Right kidney (tissue), 9 donors: ENCODE data around the gene SPINK6.

Source experiments
- DNase-seq: peaks from one replicate; pipeline ENCODE4 v3.0.0-alpha.2; 2016
- long read RNA-seq, 8 donors: transcript quantifications; one replicate each; lab custom pipeline, GENCODE V29; 2026

The SPINK6 gene
- long read RNA-seq, donor 1 = 0 reads
- long read RNA-seq, donor 2 = 0 reads
- long read RNA-seq, donor 3 = 0 reads
- long read RNA-seq, donor 4 = 0 reads
- long read RNA-seq, donor 5 = 0 reads
- long read RNA-seq, donor 6 = 0 reads
- long read RNA-seq, donor 7 = 0 reads
- long read RNA-seq, donor 8 = 0 reads

DNA sequence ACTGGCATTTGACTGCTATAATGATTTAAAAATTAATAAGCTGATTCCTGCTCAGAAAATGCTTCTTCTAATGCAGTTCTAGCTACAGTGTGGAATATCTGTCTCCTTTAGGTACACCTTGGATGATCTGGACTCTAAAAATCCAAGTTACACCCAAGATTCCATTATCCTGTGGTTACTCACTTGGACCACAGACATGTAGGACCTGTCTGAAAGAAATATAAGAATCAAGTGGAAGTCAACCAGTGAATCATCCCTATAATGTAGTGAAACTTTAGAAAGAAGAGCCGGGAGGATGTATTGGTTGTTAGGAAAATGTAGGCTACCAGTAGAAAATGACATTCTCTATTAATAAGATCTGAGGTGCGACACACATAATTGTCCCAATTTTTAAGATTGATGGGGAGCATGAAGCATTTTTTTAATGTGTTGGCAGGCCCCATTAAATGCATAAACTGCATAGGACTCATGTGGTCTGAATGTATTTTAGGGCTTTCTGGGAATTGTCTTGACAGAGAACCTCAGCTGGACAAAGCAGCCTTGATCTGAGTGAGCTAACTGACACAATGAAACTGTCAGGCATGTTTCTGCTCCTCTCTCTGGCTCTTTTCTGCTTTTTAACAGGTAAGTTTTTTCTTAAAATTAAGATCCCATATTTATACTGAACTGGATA lies at the start of gene SPINK6:
TSS of gene SPINK6 (plus strand) at position 512 of the 673 bp plus-strand sequence. CDS start at position 567, 55 bp downstream.
- DNase-seq = no peak

GRCh38 chr5:148156609-148157008 lies 46.2 kb upstream of the SPINK6 start:
- DNase-seq = no peak

GRCh38 chr5:148162038-148162437 lies 40.8 kb upstream of the SPINK6 start:
- no peak for DNase-seq

DNA sequence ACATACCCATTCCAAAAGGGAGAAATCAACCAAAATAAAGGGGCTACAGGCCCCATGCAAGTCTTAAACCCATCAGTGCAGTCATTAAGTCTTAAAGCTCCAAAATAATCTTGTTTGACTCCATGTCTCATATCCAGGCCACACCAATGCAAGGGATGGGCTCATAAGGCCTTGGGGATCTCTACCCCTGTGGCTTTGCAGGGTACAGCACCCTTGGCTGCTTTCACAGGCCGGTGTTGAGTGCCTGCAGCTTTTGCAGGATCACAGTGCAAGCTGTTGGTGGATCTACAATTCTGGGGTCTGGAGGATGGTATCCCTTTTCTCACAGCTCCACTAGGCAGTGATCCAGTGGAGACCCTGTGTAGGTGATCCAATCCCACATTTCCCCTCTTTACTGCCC lies 39.5 kb upstream of the SPINK6 start:
- DNase-seq = no peak

DNA sequence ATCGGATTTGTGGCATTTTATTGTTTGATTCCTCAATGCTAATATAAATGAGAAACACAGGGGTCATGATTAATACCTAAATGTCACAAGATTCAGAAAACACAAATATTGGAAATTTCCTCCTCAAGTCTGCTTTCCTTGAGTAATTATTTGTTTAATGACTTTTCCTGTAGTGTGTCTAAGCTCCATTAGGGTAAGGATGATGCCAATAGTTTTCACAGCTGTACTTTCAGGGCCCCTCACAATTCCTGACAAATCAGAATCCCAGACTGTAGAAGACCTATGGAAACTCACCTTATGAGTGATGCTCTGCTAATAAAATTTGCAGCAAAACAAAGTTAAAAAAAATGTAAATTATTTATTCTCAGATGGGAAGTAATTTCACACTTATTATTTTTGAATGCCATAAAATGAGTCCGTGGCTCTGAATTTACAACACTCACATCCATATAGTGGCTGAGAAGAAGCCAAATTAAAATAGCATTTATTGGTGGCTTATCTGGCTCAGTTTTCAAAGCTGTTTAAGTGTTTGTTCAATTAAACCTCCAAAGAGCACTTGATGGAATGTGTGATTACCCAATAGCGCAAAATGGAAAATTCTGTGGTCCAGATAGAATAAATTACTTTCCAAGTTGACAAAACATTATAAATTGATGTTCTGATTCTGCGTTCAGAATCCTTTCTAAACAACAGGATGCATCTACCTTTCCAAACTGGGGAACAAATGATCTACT lies 36.1 kb upstream of the SPINK6 start:
- no peak for DNase-seq

GRCh38 chr5:148168246-148168645 lies 34.6 kb upstream of the SPINK6 start, which contains the start of gene SPINK14:
Gene SPINK14, plus strand, starts transcription at chr5:148168546. Its CDS starts 1,187 bp downstream, at chr5:148169733.
- no peak for DNase-seq

DNA sequence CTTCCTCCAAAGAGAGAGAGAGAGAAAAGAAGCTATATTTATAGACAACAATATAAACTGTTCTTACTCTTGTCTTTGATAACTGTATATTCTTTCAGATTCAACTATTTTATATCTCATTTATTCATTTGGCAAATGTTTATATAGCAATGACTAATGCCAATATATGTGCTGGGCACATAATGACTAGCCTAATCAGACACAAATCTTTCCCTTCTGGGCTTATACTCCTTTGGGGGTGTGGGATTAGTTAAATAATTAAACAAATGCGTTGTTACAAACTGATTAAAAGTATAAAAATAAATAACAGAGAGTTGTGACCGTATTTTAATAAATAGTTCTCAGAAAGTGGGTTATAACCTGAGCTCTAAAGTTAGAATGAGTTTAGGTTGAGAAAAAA lies 30.5 kb upstream of the SPINK6 start:
- DNase-seq = no peak

DNA sequence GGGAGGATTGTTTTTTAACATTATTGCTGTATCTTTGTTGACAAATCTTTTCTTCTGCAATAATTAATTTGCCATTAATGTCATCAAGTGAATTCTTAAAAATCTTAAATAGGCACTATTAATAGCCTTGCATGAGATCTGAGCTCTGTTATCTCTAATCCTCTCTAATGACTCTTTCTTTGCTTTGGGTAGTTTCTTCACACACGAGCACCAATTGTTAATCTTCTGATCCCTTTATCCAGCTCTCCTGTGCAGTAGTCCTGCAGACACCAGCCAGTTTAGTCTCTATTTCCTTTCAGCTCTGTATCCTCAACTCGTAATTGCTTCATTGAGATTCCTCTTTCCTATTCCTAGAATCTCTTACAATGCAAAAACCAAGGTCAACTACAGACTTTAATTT lies 26.4 kb upstream of the SPINK6 start:
- no peak for DNase-seq

DNA sequence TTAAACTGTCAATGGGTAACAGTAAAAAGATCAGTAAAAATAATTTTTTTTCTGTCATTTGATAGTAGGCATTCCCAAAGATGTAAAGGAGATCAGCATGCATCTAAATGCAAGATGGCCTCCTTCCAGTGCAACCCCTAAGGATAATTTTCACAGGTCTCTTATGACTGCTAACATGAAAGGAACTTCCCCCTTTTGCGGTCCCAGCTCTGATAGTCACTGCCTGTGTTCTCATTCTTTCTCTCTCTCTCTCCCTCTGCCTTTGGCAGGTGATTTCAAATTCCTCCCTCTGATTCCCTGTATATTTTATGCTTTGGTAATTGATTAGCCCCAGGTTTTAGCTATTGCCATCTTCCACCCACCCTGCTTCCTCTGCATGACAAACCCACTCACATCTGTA lies 25.6 kb upstream of the SPINK6 start:
- no peak for DNase-seq

GRCh38 chr5:148179234-148179824 lies 23.5 kb upstream of the SPINK6 start:
- DNase-seq = no peak

DNA sequence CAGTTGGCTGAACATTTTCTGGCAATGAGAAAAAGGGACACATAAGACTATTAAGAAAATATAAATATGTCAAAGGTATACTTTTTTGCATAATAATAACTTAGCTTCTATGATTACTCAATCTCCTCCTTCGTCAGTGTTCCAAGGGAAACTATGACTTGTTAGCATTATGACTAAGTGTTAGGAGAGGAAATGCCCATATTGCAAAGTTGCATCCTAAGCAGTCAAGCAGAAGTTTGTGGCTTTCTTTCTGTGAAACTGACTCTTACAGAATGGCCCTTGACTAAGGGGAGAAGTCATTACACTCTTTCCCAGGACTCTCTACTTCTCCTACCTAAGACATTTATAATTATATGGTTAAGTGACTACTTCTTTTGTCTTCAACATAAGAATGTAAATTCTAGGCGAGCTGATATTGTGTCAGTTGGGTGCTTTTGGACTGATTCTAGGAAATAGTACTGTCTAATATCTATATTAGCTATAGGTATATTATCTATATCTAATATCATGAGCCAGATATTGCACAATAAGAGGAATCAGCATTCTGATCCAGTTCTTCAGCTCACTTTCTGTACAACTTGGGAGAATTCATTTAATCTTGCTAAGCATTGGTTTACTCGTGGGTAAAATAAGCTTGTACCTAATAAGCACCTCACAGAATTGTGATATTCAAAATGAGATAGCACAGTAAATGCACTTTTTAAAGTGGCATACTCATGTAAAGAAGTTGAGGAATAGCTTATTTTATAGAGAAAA lies 16.4 kb upstream of the SPINK6 start:
- no peak for DNase-seq

DNA sequence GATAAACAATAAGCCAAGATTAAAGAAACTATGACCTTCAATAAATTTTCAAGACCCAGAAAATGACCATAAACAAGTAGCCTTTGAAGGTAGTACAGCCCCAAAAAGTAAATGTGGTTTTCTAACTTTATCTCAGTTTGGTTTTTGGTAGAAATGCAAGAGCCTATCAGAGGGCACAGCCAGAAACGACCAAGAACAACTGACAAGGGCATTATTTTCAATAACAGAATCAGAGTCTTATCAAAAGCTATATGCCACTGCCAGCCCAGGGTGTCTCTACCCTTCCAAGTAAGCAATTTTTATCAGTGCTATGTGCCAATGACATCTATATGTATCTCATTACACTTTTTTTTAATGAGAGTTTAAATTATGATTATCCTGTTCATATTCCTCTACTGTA lies 11.8 kb upstream of the SPINK6 start:
- no peak for DNase-seq

DNA sequence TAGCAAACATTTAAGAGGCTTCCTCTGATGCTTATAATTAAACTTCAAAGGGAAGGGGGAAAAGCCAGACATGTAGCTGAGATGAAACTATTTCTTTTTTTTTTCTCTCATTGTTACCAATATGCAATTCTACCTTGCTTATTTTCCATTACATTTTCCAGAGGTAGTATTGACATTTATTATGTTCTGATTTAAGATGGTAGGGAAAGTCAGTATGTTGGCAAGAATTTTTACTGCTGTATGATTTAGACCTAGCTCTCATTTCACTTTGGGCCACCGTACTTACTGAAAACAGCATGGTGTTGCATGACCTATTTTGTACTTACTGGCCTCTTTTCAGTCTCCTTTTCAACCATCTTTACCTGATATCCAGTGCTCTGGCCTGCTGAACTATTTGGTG lies 9.6 kb upstream of the SPINK6 start:
- DNase-seq = no peak

GRCh38 chr5:148201151-148201550 lies 1.7 kb upstream of the SPINK6 start:
- no peak for DNase-seq

DNA sequence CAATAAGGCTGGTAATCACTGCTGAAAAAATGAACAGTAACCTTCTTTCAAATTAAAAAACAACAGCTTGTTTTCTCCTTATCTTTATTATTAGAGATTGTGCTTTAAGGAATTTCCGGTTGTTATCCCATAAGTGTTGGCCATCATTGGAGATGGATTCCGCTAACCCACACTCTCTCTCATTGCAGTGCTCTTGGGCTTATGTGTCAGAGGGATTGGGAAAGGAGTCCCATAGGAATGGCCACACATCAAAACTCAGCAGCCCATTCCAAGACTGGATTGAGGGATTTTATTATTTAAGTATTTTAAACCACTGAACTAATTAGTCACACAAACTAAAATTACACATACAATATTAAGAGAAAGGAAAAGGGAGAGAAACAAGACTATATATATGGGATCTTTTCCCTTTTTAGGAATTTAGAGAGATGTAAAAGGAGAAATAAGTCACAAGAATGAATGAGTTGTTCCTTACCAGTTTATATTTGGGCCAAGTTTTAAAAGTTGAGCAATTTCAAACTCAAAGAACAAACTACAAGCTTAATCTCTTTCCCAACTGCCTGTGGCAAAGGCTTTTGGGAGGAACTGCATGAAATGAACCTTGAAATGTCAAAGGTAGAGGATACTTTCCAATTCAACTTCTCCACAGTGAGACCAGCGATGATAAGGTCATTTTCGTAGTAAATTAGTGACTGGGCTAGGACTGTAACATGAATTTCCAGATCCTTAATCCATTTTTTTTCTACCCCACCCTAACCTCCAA lies 2.4 kb downstream of the SPINK6 start:
- DNase-seq = no peak

DNA sequence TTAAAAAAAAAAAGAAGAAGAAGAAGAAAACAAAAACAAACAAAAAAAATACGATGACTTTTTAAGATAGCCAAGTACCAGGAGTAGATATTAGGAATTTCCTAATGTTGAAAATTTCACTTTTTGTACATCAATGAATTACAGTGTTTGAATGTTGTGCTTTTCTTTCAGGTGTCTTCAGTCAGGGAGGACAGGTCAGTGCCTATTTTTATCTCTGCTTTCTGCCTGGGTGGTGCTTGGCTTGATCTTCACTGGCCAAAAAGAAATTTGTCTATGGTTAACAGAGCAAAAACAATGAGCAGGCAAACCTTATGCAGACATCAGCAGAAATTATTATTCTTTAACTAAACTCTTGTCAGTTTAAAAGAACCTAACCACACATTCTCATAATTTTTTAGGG lies 3.0 kb downstream of the SPINK6 start:
- DNase-seq = no peak

- DNase-seq = no peak
Observed at GRCh38 chr5:148206620-148207019, 3.8 kb downstream of the SPINK6 start.

- DNase-seq = no peak
Observed at GRCh38 chr5:148208226-148208625, 5.4 kb downstream of the SPINK6 start.

DNA sequence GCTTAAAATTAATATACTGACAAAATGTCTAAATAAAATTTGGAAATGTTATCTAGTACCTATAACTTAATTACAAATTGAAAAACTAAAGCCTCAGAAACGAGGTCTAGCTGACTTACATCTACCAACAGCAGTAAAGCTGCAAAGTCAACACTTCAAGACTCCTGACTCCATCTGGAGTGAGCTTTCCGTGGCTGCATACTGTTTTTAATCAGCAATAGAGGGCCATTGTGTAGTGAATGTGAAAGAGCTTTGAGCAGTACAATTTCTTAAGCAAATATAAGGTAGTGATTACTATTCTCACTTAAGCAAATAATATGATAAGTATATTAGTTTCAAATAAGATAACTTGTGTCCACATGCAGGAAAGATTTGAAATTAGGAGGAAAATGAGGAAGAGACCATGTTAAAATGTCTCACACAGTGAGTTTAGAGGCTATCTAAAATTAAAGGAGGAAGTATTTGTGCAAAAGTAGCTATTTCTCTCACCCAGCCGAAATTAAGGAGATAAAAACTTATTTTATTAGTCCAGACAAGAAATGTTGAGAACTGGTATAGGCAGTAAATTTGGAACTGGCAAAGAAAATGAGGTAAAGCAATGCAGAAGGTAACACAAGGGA lies 6.4 kb downstream of the SPINK6 start:
- DNase-seq = no peak

- DNase-seq = no peak
Observed at GRCh38 chr5:148214665-148215185, 11.9 kb downstream of the SPINK6 start.

DNA sequence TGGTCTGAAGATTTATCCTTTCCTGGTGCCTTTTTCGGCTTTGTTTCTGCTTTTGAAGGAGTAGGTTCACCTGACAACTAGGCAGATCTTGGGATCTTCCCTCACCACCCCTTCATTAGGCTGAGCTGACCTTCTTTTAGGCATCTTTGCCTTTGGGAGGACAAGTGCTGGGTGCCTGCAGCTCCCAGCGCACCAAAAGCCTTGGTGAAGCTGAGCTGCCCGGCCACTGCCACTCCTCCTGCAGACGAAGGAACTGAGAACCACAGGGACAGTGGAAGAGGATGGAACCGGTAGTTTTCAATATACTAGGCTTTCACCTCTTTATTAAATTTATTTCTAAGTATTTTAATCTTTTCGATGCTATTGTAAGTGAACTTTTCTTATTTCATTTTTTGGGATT lies 18.7 kb downstream of the SPINK6 start:
- no peak for DNase-seq
